HCT116 (cell line): ENCODE measurements around the gene SUPT6H. TPM values are rescaled to one million over a fixed set of nuclear protein-coding genes. Genes with fewer than 3 reads are reported as not detected.

Experiments
- ATAC-seq: fragments of 200-7000 bp; cut with Tn5 transposase; 2 replicates; pipeline ENCODE4 v1.9.1; 2020; ENCODE audit warnings: mild to moderate bottlenecking, moderate library complexity
- BruUV-seq: library from RNA; stranded (reverse); fragments of 400-500 nt; replicated peaks from 2 replicates; lab custom pipeline; 2021; lab: Mats Ljungman, UMichigan
- CTCF ChIA-PET: fragments of 300-600 bp; sonication (Branson Sonifier 250); formaldehyde crosslinking; loops from one replicate; lab custom pipeline; 2021; ENCODE audit warnings: antibody characterized with exemption; lab: Charles Lee
- POLR2A ChIA-PET: fragments of 300-600, 350-600 bp; sonication (Branson Sonifier 250); formaldehyde crosslinking; loops from one replicate; lab custom pipeline; 2021; ENCODE audit warnings: antibody characterized with exemption; lab: Charles Lee
- RAD21 ChIA-PET, 2 experiments: fragments of 300-600 bp; sonication (Branson Sonifier 250); formaldehyde crosslinking; loops; one replicate each; lab custom pipeline; 2023; ENCODE audit warnings: low total read pairs in 2 of 2; ENCODE audit not compliant: uncharacterized antibody in 2 of 2, unreplicated experiment in 2 of 2, low non-redundant PET in 1 of 2; lab: Charles Lee
- DNase-seq: peaks from one replicate; pipeline ENCODE4 v3.0.0-alpha.2; 2010; ENCODE audit warnings: low read depth, low spot score
- H2AFZ ChIP-seq: fragments of 200-600 bp; shearing (Covaris generic), sonication (generic); 2 replicates; pipeline ENCODE4 v1.6.1; 2017; ENCODE audit warnings: low read depth, mixed run types, mixed read lengths, antibody characterized with exemption, low read length; ENCODE audit not compliant: poor library complexity, severe bottlenecking
- H3K27ac ChIP-seq: 2 replicates; pipeline ENCODE4 v1.5.1; 2012; ENCODE audit warnings: low read depth, low read length
- H3K27me3 ChIP-seq: fragments of 200-600 bp; sonication (generic); 2 replicates; pipeline ENCODE4 v1.6.1; 2016; ENCODE audit warnings: mixed run types, low read length, mixed read lengths; ENCODE audit not compliant: insufficient read depth
- H3K36me3 ChIP-seq, 2 experiments: fragments of 200-500 bp in 1 of 2; fragments of 200-600 bp in 1 of 2; sonication (Bioruptor generic) in 1 of 2; sonication (generic) in 1 of 2; 2 replicates each; pipeline versions ENCODE4 v1.5.1 to v1.6.1; 2014 to 2016; ENCODE audit warnings: low read length in 2 of 2, inconsistent platforms in 1 of 2, mixed read lengths in 1 of 2, mixed run types in 1 of 2; ENCODE audit not compliant: insufficient read depth in 2 of 2, control insufficient read depth in 1 of 2
- H3K4me1 ChIP-seq, 2 experiments: fragments of 200-600 bp in 1 of 2; sonication (generic) in 1 of 2; 2 replicates each; pipeline versions ENCODE4 v1.5.1 to v1.6.1; 2012 to 2017; ENCODE audit warnings: low read length in 2 of 2, inconsistent platforms in 1 of 2, mild to moderate bottlenecking in 1 of 2, mixed read lengths in 1 of 2, mixed run types in 1 of 2, moderate library complexity in 1 of 2; ENCODE audit not compliant: insufficient read depth in 2 of 2, control insufficient read depth in 1 of 2
- H3K4me2 ChIP-seq: fragments of 200-600 bp; sonication (generic); 2 replicates; pipeline ENCODE4 v1.6.1; 2017; ENCODE audit warnings: mixed run types, low read length, mixed read lengths
- H3K4me3 ChIP-seq, 2 experiments: fragments of 200-600 bp in 1 of 2; sonication (generic) in 1 of 2; replicated peaks in 1 of 2; 2 replicates each; pipeline ENCODE4 v1.5.1; 2011 to 2016; ENCODE audit warnings: low read length in 2 of 2, control low read depth in 1 of 2, low read depth in 1 of 2, mild to moderate bottlenecking in 1 of 2, mixed read lengths in 1 of 2, mixed run types in 1 of 2
- H3K79me2 ChIP-seq: fragments of 200-600 bp; sonication (generic); 2 replicates; pipeline ENCODE4 v1.6.1; 2017; ENCODE audit warnings: mild to moderate bottlenecking, mixed run types, low read length, moderate library complexity, mixed read lengths; ENCODE audit not compliant: insufficient read depth
- H3K9ac ChIP-seq: fragments of 200-600 bp; sonication (generic); 2 replicates; pipeline ENCODE4 v1.6.1; 2016; ENCODE audit warnings: low read length, mixed read lengths
- H3K9me2 ChIP-seq: fragments of 200-600 bp; sonication (generic), shearing (Covaris generic); 2 replicates; pipeline ENCODE4 v1.6.1; 2017; ENCODE audit warnings: mixed run types, mild to moderate bottlenecking, moderate library complexity; ENCODE audit not compliant: insufficient read depth
- H3K9me3 ChIP-seq, 2 experiments: fragments of 200-500 bp in 1 of 2; fragments of 200-600 bp in 1 of 2; sonication (Bioruptor generic) in 1 of 2; sonication (generic) in 1 of 2; 2 replicates each; pipeline ENCODE4 v1.6.1; 2014 to 2017; ENCODE audit warnings: low read length in 2 of 2, mixed read lengths in 2 of 2, inconsistent platforms in 1 of 2, low read depth in 1 of 2, mild to moderate bottlenecking in 1 of 2, mixed run types in 1 of 2, moderate library complexity in 1 of 2; ENCODE audit not compliant: control insufficient read depth in 1 of 2, insufficient read depth in 1 of 2
- H4K20me1 ChIP-seq: fragments of 200-600 bp; sonication (generic), shearing (Covaris generic); 2 replicates; pipeline ENCODE4 v1.6.1; 2017; ENCODE audit warnings: mixed run types, mild to moderate bottlenecking, moderate library complexity; ENCODE audit not compliant: insufficient read depth
- ATF3 ChIP-seq: IDR thresholded peaks from 2 replicates; pipeline ENCODE4 v1.6.1; 2012
- CBX3 ChIP-seq: IDR thresholded peaks from 2 replicates; pipeline ENCODE4 v1.6.1; 2012; ENCODE audit warnings: low read depth
- CEBPB ChIP-seq: IDR thresholded peaks from 2 replicates; pipeline ENCODE4 v1.6.1; 2012; ENCODE audit warnings: low read depth
- EGR1 ChIP-seq: IDR thresholded peaks from 2 replicates; pipeline ENCODE4 v1.6.1; 2012; ENCODE audit warnings: low read depth
- ELF1 ChIP-seq: IDR thresholded peaks from 2 replicates; pipeline ENCODE4 v1.6.1; 2012; ENCODE audit warnings: low read depth, borderline replicate concordance
- EZH2 ChIP-seq: fragments of 200-600 bp; sonication (generic); IDR thresholded peaks from 2 replicates; pipeline ENCODE4 v1.6.1; 2017; ENCODE audit warnings: antibody characterized with exemption, mixed run types
- FOSL1 ChIP-seq: IDR thresholded peaks from 2 replicates; pipeline ENCODE4 v1.6.1; 2012; ENCODE audit warnings: low read depth
- JUND ChIP-seq: IDR thresholded peaks from 2 replicates; pipeline ENCODE4 v1.6.1; 2012
- MAX ChIP-seq: IDR thresholded peaks from 2 replicates; pipeline ENCODE4 v1.6.1; 2012
- POLR2AphosphoS5 ChIP-seq: IDR thresholded peaks from 2 replicates; pipeline ENCODE4 v1.6.1; 2011; ENCODE audit warnings: mild to moderate bottlenecking, low read depth, low read length, moderate library complexity
- RAD21 ChIP-seq: IDR thresholded peaks from 2 replicates; pipeline ENCODE4 v1.6.1; 2012; ENCODE audit warnings: low read depth, mild to moderate bottlenecking
- REST ChIP-seq: IDR thresholded peaks from 2 replicates; pipeline ENCODE4 v1.6.1; 2012; ENCODE audit warnings: low read depth
- SIN3A ChIP-seq: IDR thresholded peaks from 2 replicates; pipeline ENCODE4 v1.6.1; 2012; ENCODE audit warnings: low read depth
- SRF ChIP-seq: IDR thresholded peaks from 2 replicates; pipeline ENCODE4 v1.6.1; 2012; ENCODE audit warnings: low read depth
- YY1 ChIP-seq: IDR thresholded peaks from 2 replicates; pipeline ENCODE4 v1.6.1; 2011; ENCODE audit warnings: low read length, low read depth, moderate library complexity, mild to moderate bottlenecking; ENCODE audit not compliant: insufficient replicate concordance; ENCODE audit errors: extremely low read depth
- ZFX ChIP-seq: fragments of 450-650 bp; IDR thresholded peaks from 2 replicates; pipeline ENCODE4 v1.6.1; 2017
- ZNF274 ChIP-seq: fragments of 200-500 bp; sonication (Bioruptor generic); IDR thresholded peaks from 2 replicates; pipeline ENCODE4 v1.6.1; 2014; ENCODE audit warnings: mild to moderate bottlenecking, low read depth, low read length, inconsistent platforms
- intact Hi-C: fragments of 100-400 bp; cut with micrococcal nuclease; formaldehyde crosslinking; loops from 2 replicates; pipeline ENCODE4 v1.10.0; 2022
- total RNA-seq: library from RNA; stranded (reverse); gene quantifications from one replicate; pipeline ENCODE4 v1.2.1, GENCODE V29; 2021; ENCODE audit not compliant: unreplicated experiment

SUPT6H gene
- total RNA-seq, 1 experiment from 2014 or later = 62.1 TPM

- Histone ChIP-seq H3K27me3 (no peaks in the 10 kb centered on the region), H3K9me2 (no peaks in the 10 kb centered on the region), H3K79me2 (no peaks in the 10 kb centered on the region), H3K4me1 (peaks cover 9 to 16% of the 10 kb centered on the region in 2 experiments), H3K27ac (no peak overlapping the region), H4K20me1 (no peaks in the 10 kb centered on the region), H2AFZ (no peak overlapping the region), H3K9me3 (no peaks in the 10 kb centered on the region), H3K36me3 (peaks cover 4 to 6% of the 10 kb centered on the region in 2 experiments; a peak in 3 of 4 replicates), H3K4me2 (no peak overlapping the region)
- CTCF ChIA-PET = no interaction called here
- no peak for DNase-seq
- no TSS peak for BruUV-seq
- intact Hi-C loops = no loop called here
- RAD21 ChIA-PET = no interaction called here
- POLR2A ChIA-PET = interaction anchor here (1.1 kb wide), 1 partner anchor 12 kb away, joined by 4 read pairs; the partner anchor contains the start of gene RPL23A
- TF ChIP-seq ZNF274 (no peak), CEBPB (no peak), SIN3A (no peak), FOSL1 (no peak), YY1 (no peak), RAD21 (no peak), JUND (no peak), EZH2 (no peak)
- TF ChIP-seq, all 23 proteins: peak for 0
- Histone ChIP-seq H3K9ac (no peak overlapping the region), H3K4me3 (no peak overlapping the region)
- ATAC-seq = no peak
Observed at GRCh38 chr17:28707339-28707720, 45.3 kb downstream of the SUPT6H start.

- Histone ChIP-seq H3K4me3 (peak overlapping the region; percentile 47 to 62), H3K27me3 (no peaks in the 10 kb centered on the region), H3K4me2 (peak overlapping the region; percentile 91), H3K79me2 (no peaks in the 10 kb centered on the region), H3K36me3 (no peaks in the 10 kb centered on the region), H3K27ac (peak overlapping the region; percentile 75), H4K20me1 (no peaks in the 10 kb centered on the region), H3K9me2 (no peaks in the 10 kb centered on the region), H3K9ac (peak overlapping the region; percentile 74), H3K9me3 (no peaks in the 10 kb centered on the region), H3K4me1 (peaks cover 9 to 16% of the 10 kb centered on the region in 2 experiments), H2AFZ (no peak overlapping the region)
- ChIA-PET POLR2A (interaction anchor here (1.0 to 3.2 kb wide), 4 partner anchors 9 to 16 kb away, joined by 6 to 42 read pairs (median 6); partner anchors contain the start of gene RPL23A), RAD21 (interaction anchor here in 1 of 2 experiments (0.7 kb wide), 1 partner anchor 14 kb away, joined by 3 read pairs; no protein-coding TSS in a partner anchor), CTCF (interaction anchor here (0.6 to 1.5 kb wide), 6 partner anchors 9 to 406 kb away, joined by 3 to 7 read pairs (median 3); partner anchors contain the start of gene RPL23A)
- no TSS peak for BruUV-seq
- intact Hi-C loops = no loop called here
- peak; percentile 46 for DNase-seq
- ATAC-seq = peak; percentile 97
- TF ChIP-seq ZNF274 (no peak), SRF (no peak), RAD21 (no peak), ZFX (peak; percentile 71; the same call in 1 of the 2 replicates), SIN3A (no peak), EGR1 (no peak), ATF3 (no peak), MAX (peak; percentile 68), POLR2AphosphoS5 (peak; percentile 83), CBX3 (no peak), REST (no peak), ELF1 (no peak)
Observed at GRCh38 chr17:28710861-28711722, 49.1 kb downstream of the SUPT6H start.
